K562 (cell line): Measurements from ENCODE around the gene KRT8. TPM values are rescaled to one million over a fixed set of nuclear protein-coding genes. Genes with fewer than 3 reads are reported as not detected.

Source experiments
- ARNT ChIP-seq, 2 experiments: fragments of 450-650 bp; IDR thresholded peaks; 2 replicates each; pipeline ENCODE4 v1.6.1; 2016; ENCODE audit warnings: mild to moderate bottlenecking in 1 of 2
- CCNT2 ChIP-seq: IDR thresholded peaks from 2 replicates; pipeline ENCODE4 v1.6.1; 2011; ENCODE audit warnings: borderline replicate concordance, low read depth, mild to moderate bottlenecking, moderate library complexity, mixed read lengths, low read length; ENCODE audit not compliant: insufficient read length; ENCODE audit errors: extremely low read depth
- CREB1 ChIP-seq, 2 experiments: sonication (generic) in 1 of 2; formaldehyde crosslinking in 1 of 2; IDR thresholded peaks; 2 replicates each; pipeline versions ENCODE4 v1.6.1 to v1.8.0; 2012 to 2022; ENCODE audit warnings: inconsistent platforms in 1 of 2, mild to moderate bottlenecking in 1 of 2, missing genetic modification reagents in 1 of 2, moderate library complexity in 1 of 2
- ETS2 ChIP-seq: IDR thresholded peaks from 2 replicates; pipeline ENCODE4 v1.6.1; 2016; ENCODE audit warnings: borderline replicate concordance, missing genetic modification characterization, mild to moderate bottlenecking, moderate library complexity, missing compliant biosample characterization; ENCODE audit not compliant: poor library complexity, severe bottlenecking
- FIP1L1 ChIP-seq: fragments of 200-400 bp; formaldehyde crosslinking; IDR thresholded peaks from 2 replicates; pipeline ENCODE4 v1.6.1; 2018; ENCODE audit warnings: mild to moderate bottlenecking, low read depth, low read length; ENCODE audit not compliant: poor library complexity, severe bottlenecking
- MBD2 ChIP-seq: sonication (generic); IDR thresholded peaks from 2 replicates; pipeline ENCODE4 v1.6.1; 2016; ENCODE audit warnings: low read depth, borderline replicate concordance
- MCM7 ChIP-seq, 2 experiments: fragments of 450-650 bp; IDR thresholded peaks; 2 replicates each; pipeline ENCODE4 v1.6.1; 2016 to 2018
- NFIX ChIP-seq: fragments of 250-450 bp; sonication (Bioruptor Pico); IDR thresholded peaks from 2 replicates; pipeline ENCODE4 v1.4.0; 2020; ENCODE audit warnings: low read depth, mild to moderate bottlenecking, moderate library complexity
- NR1H2 ChIP-seq: sonication (generic); formaldehyde crosslinking; IDR thresholded peaks from 2 replicates; pipeline ENCODE4 v1.4.0; 2020; ENCODE audit warnings: mild to moderate bottlenecking, missing genetic modification reagents
- PHB2 ChIP-seq: fragments of 450-650 bp; IDR thresholded peaks from 2 replicates; pipeline ENCODE4 v1.6.1; 2017; ENCODE audit warnings: low read depth
- POLR2G ChIP-seq: fragments of 200-400 bp; formaldehyde crosslinking; IDR thresholded peaks from 2 replicates; pipeline ENCODE4 v1.6.1; 2017; ENCODE audit warnings: low read depth, mild to moderate bottlenecking, antibody characterized with exemption, low read length, moderate library complexity
- TAF1 ChIP-seq: IDR thresholded peaks from 2 replicates; pipeline ENCODE4 v1.6.1; 2011; ENCODE audit warnings: mild to moderate bottlenecking, low read length, moderate library complexity; ENCODE audit not compliant: insufficient read depth, control insufficient read depth, severe bottlenecking; ENCODE audit errors: extremely low read depth
- ZNF12 ChIP-seq: sonication (generic); formaldehyde crosslinking; IDR thresholded peaks from 2 replicates; pipeline ENCODE4 v1.4.0; 2020; ENCODE audit warnings: mild to moderate bottlenecking, missing genetic modification reagents
- ZNF121 ChIP-seq: sonication (generic); formaldehyde crosslinking; conservative IDR thresholded peaks from 2 replicates; pipeline ENCODE4 v1.8.0; 2022; ENCODE audit warnings: missing genetic modification reagents
- ZNF224 ChIP-seq: sonication (generic); formaldehyde crosslinking; IDR thresholded peaks from 2 replicates; pipeline ENCODE4 v1.8.0; 2022; ENCODE audit warnings: mild to moderate bottlenecking, missing genetic modification reagents
- ZNF282 ChIP-seq: sonication (generic); formaldehyde crosslinking; IDR thresholded peaks from 2 replicates; pipeline ENCODE4 v1.8.1; 2023; ENCODE audit warnings: missing genetic modification reagents
- ZNF507 ChIP-seq: conservative IDR thresholded peaks from 2 replicates; pipeline ENCODE4 v1.6.1; 2017; ENCODE audit warnings: missing genetic modification characterization, missing compliant biosample characterization
- ZSCAN32 ChIP-seq: fragments of 450-650 bp; formaldehyde crosslinking; IDR thresholded peaks from 2 replicates; pipeline ENCODE4 v1.4.0; 2020; ENCODE audit warnings: mild to moderate bottlenecking, moderate library complexity
- polyA plus RNA-seq, 8 experiments: library from polyadenylated mRNA; depleted of rRNA in 4 of 8; stranded (reverse) in 5 of 8; unstranded in 3 of 8; fragments of >200 nt; fragmentation: Nextera tagmentation in 2 of 8; fragmentation: Illumina TruSeq in 1 of 8; extraction: Ambion mirVana in 2 of 8; extraction: Trizol in 1 of 8; gene quantifications; 2 replicates each; pipeline versions ENCODE4 v1.2.1 to v1.2.3, GENCODE V29; 2011 to 2014; ENCODE audit warnings: inconsistent platforms in 1 of 8, missing spikeins in 1 of 8
- total RNA-seq, 7 experiments: library from RNA; depleted of rRNA in 6 of 7; stranded (reverse); fragments of >200 nt in 6 of 7; fragmentation: Illumina TruSeq in 2 of 7; extraction: Trizol in 2 of 7; gene quantifications; 2 replicates each; pipeline versions ENCODE4 v1.2.1 to v1.2.3, GENCODE V29; 2011 to 2021; ENCODE audit warnings: low replicate concordance in 1 of 7
- TF ChIP-seq, protein P1 (sequence below), 2 experiments: fragments of 200-800 bp in 1 of 2; sonication (Bioruptor generic) in 1 of 2; sonication (generic) in 1 of 2; formaldehyde crosslinking in 1 of 2; IDR thresholded peaks in 1 of 2; conservative IDR thresholded peaks in 1 of 2; 2 replicates each; pipeline versions ENCODE4 v1.5.0 to v1.6.1; 2016 to 2020; ENCODE audit warnings: missing compliant biosample characterization in 1 of 2, missing genetic modification characterization in 1 of 2, missing genetic modification reagents in 1 of 2
- TF ChIP-seq, protein P2 (sequence below): fragments of 250-450 bp; sonication (Bioruptor Pico); IDR thresholded peaks from 2 replicates; pipeline ENCODE4 v1.4.0; 2020; ENCODE audit warnings: borderline replicate concordance
- TF ChIP-seq, protein P3 (sequence below), 2 experiments: fragments of 250-450 bp in 1 of 2; fragments of 450-650 bp in 1 of 2; sonication (Bioruptor Pico) in 1 of 2; IDR thresholded peaks; 2 replicates each; pipeline versions ENCODE4 v1.6.1 to v1.8.0; 2016 to 2021; ENCODE audit warnings: mild to moderate bottlenecking in 2 of 2, moderate library complexity in 2 of 2, missing compliant biosample characterization in 1 of 2, missing genetic modification characterization in 1 of 2
- TF ChIP-seq, protein P4 (sequence below): fragments of 450-650 bp; IDR thresholded peaks from 2 replicates; pipeline ENCODE4 v1.6.1; 2016; ENCODE audit warnings: borderline replicate concordance

Gene KRT8
- total and polyA plus RNA-seq, 9 of the 15 experiments (the other 6 are each of a cell fraction or from before 2014, with no cell fraction given) = 41.5 to 661 (median 260) TPM

DNA sequence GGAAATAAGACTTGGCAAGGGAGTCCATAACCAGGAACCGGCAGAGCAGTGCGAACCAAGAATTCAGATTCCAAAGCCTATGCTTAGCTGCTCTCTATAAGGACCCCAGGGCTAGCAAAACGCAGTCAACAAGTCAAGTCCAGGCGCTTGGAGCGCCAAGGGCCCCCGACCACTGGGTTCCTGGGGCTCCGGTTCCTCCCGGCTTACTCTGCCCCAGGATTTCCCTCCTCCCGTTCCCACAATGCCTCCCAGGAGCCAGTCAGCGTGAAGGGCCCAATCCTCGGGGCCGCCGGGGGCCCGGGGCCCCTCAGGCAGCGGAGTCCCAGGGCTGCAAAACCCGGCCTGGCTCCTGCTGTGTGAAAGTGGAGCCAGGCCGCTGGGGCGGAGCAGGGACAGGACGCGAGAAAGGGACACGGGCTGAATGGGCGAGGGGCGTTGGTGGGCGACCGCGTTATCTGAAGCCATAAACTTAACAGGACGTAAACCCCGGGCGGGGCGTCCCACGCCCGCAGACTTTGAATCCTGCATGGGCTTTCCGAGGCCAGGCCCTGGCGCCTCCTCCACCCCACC is 1.5 kb downstream of the KRT8 start (continued):
- TF ChIP-seq TAF1 (no peak), ZNF12 (CRISPR knock-in tag) (no peak), ETS2 (tag) (no peak), ZSCAN32 (CRISPR knock-in tag) (no peak), CREB1 (IDR thresholded peaks at IDR 0.05) (no peak), CREB1 (CRISPR knock-in tag; IDR thresholded peaks at IDR 0.05) (0 out of 2 replicates have a peak, but pooled peaks have one; percentile 16), MBD2 (0 out of 2 replicates have a peak, but pooled peaks have one; percentile 14), ZNF224 (CRISPR knock-in tag) (no peak), ARNT (IDR thresholded peaks at IDR 0.05) (no peak), MCM7 (IDR thresholded peaks at IDR 0.05) (no peak), FIP1L1 (peak; percentile 94), PHB2 (no peak), CCNT2 (peak; percentile 46), NR1H2 (CRISPR knock-in tag) (0 out of 2 replicates have a peak, but pooled peaks have one; percentile 66), POLR2G (peak; percentile 90), NFIX (CRISPR knock-in tag) (no peak), ZNF507 (tag) (no peak), ZNF282 (CRISPR knock-in tag) (0 out of 2 replicates have a peak, but pooled peaks have one; percentile 41), ZNF121 (CRISPR knock-in tag) (no peak)
- TF ChIP-seq, protein P1, sequence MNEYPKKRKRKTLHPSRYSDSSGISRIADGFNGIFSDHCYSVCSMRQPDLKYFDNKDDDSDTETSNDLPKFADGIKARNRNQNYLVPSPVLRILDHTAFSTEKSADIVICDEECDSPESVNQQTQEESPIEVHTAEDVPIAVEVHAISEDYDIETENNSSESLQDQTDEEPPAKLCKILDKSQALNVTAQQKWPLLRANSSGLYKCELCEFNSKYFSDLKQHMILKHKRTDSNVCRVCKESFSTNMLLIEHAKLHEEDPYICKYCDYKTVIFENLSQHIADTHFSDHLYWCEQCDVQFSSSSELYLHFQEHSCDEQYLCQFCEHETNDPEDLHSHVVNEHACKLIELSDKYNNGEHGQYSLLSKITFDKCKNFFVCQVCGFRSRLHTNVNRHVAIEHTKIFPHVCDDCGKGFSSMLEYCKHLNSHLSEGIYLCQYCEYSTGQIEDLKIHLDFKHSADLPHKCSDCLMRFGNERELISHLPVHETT (CRISPR knock-in tag; conservative IDR thresholded peaks at IDR 0.05 in 1 of 2, IDR thresholded peaks at IDR 0.05 in 1 of 2) = no peak; a peak in 2 of 4 replicates
- TF ChIP-seq, protein P2, sequence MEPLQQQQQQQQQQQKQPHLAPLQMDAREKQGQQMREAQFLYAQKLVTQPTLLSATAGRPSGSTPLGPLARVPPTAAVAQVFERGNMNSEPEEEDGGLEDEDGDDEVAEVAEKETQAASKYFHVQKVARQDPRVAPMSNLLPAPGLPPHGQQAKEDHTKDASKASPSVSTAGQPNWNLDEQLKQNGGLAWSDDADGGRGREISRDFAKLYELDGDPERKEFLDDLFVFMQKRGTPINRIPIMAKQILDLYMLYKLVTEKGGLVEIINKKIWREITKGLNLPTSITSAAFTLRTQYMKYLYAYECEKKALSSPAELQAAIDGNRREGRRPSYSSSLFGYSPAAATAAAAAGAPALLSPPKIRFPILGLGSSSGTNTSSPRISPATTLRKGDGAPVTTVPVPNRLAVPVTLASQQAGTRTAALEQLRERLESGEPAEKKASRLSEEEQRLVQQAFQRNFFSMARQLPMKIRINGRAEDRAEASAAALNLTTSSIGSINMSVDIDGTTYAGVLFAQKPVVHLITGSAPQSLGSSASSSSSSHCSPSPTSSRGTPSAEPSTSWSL (CRISPR knock-in tag) = no peak
- TF ChIP-seq, protein P3, sequence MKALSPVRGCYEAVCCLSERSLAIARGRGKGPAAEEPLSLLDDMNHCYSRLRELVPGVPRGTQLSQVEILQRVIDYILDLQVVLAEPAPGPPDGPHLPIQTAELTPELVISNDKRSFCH (CRISPR knock-in tag; IDR thresholded peaks at IDR 0.05) = no peak
- TF ChIP-seq, protein P3 (tag; IDR thresholded peaks at IDR 0.05) = no peak
- TF ChIP-seq, protein P4, sequence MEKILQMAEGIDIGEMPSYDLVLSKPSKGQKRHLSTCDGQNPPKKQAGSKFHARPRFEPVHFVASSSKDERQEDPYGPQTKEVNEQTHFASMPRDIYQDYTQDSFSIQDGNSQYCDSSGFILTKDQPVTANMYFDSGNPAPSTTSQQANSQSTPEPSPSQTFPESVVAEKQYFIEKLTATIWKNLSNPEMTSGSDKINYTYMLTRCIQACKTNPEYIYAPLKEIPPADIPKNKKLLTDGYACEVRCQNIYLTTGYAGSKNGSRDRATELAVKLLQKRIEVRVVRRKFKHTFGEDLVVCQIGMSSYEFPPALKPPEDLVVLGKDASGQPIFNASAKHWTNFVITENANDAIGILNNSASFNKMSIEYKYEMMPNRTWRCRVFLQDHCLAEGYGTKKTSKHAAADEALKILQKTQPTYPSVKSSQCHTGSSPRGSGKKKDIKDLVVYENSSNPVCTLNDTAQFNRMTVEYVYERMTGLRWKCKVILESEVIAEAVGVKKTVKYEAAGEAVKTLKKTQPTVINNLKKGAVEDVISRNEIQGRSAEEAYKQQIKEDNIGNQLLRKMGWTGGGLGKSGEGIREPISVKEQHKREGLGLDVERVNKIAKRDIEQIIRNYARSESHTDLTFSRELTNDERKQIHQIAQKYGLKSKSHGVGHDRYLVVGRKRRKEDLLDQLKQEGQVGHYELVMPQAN = peak; percentile 17; the same call in 1 of the 2 replicates
